ENCODE results near the gene AAK1.

GRCh38 chr2:69644506-69644979, 1.0 kb upstream of the AAK1 start:
- no peak for TF ChIP-seq POLR2A (IDR thresholded peaks at IDR 0.05)
- TF ChIP-seq, protein P1, sequence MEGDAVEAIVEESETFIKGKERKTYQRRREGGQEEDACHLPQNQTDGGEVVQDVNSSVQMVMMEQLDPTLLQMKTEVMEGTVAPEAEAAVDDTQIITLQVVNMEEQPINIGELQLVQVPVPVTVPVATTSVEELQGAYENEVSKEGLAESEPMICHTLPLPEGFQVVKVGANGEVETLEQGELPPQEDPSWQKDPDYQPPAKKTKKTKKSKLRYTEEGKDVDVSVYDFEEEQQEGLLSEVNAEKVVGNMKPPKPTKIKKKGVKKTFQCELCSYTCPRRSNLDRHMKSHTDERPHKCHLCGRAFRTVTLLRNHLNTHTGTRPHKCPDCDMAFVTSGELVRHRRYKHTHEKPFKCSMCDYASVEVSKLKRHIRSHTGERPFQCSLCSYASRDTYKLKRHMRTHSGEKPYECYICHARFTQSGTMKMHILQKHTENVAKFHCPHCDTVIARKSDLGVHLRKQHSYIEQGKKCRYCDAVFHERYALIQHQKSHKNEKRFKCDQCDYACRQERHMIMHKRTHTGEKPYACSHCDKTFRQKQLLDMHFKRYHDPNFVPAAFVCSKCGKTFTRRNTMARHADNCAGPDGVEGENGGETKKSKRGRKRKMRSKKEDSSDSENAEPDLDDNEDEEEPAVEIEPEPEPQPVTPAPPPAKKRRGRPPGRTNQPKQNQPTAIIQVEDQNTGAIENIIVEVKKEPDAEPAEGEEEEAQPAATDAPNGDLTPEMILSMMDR (IDR thresholded peaks at IDR 0.05): no peak

Measured in adrenal gland (tissue), 5 donors.